GM21737 (cell line): ENCODE results near the gene DNAH10.
"Not testable (repeated sequence)": the region's sequence is repeated elsewhere in the genome, so short reads cannot be mapped to it uniquely, and the experiment has no call there.

ENCODE experiments used
- ATAC-seq: cut with Tn5 transposase; IDR thresholded peaks from one replicate; pipeline ENCODE4 v1.9.1; 2021; ENCODE audit warnings: mild to moderate bottlenecking, moderate library complexity; ENCODE audit not compliant: unreplicated experiment

DNAH10 gene

DNA sequence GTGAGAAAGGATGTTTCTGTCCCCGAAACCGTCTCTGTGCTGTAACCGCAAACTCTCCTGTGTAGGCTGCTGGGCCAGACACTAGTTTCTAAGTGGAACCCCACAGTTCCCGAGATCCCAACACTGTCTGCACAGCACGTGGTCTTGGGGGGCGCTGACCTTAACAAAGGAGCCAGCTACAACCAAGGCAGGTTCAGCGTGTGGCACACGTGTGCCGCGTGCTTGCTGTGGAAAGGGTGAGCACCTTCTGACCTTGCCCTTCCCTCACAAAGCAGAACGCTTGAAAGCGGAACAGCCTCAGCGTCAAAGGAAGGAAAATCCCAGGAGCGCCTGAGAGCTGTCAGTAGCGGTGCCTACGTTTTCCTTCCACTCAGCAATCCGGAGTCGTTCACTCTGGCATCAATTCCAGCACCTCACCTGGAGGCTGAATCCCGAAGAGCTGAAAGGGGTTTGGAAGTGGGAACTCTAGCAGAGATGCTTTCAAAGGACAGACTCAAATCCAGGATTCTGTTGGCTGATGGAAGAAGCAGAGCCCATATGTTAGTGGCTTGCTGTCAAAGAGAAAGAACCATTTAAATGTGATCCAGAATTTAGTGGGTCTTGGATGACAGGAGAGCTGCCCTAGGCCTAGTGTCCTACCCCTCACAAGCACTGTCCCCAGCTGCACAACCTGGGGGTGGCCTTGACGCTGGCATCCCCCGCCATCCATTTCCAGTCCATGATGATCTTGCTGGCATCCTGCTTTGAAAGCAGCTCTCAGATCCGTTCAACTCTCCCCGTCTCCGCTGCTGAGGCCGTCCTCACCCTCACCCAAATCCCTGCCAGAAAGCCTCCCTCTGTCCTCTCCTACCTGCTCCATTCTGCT lies 183.4 kb downstream of the DNAH10 start:
- ATAC-seq: no peak

DNA sequence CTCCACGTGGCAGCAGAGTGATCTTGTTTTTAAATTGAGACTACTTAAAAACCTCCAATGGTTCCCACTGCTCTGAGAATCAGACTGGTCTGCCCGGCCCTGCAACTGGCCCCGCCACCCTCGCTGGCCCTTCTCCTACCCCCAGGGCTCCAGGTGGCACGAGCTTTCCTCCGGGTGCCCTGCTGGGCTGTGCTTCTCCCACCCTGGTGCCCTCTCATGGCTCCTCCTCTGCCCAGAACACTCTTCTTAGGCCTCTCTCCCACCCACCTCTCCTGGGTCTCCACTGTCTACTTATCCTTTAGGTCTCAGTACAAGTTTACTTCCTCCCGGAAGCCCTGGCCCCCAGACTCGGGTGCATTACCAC lies 184.0 kb downstream of the DNAH10 start:
- no peak for ATAC-seq

DNA sequence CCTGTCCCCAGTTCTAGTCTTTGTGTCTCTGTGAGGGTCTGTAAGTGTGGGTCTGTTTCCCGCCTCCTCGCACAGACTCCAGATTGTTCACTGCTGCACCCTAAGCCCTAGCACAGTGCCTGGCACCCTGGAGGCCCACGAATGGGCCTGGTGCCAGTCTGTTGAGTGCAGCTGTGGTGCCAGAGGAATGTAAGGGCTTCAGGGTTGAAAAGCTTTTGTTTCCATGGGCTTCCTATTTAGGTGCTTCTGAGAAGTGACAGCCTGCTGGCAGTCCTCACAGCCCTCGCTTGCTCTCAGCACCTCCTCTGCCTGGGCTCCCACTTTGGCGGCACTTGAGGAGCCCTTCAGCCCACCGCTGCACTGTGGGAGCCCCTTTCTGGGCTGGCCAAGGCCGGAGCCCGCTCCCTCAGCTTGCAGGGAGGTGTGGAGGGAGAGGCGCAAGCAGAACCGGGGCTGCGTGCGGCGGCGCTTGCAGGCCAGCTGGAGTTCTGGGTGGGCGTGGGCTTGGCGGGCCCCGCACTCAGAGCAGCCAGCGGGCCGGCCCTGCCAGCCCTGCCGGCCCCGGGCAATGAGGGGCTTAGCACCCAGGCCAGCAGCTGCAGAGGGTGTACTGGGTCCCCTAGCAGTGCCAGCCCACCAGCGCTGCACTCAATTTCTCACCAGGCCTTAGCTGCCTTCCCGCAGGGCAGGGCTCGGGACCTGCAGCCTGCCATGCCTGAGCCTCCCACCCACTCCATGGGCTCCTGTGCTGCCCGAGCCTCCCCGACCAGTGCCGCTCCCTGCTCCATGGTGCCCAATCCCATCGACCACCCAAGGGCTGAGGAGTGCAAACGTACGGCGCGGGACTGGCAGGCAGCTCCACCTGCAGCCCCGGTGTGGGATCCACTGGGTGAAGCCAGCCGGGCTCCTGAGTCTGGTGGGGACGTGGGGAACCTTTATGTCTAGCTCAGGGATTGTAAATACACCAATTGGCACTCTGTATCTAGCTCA lies 184.7 kb downstream of the DNAH10 start:
- ATAC-seq: not testable (repeated sequence)

DNA sequence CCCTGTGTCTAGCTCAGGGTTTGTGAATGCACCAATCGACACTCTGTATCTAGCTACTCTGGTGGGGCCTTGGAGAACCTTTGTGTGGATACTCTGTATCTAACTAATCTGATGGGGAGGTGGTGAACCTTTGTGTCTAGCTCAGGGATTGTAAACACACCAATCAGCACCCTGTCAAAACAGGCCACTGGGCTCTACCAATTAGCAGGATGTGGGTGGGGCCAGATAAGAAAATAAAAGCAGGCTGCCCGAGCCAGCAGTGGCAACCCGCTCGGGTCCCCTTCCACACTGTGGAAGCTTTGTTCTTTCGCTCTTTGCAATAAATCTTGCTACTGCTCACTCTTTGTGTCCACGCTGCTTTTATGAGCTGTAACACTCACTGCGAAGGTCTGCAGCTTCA lies 185.4 kb downstream of the DNAH10 start:
- not testable (repeated sequence) for ATAC-seq

DNA sequence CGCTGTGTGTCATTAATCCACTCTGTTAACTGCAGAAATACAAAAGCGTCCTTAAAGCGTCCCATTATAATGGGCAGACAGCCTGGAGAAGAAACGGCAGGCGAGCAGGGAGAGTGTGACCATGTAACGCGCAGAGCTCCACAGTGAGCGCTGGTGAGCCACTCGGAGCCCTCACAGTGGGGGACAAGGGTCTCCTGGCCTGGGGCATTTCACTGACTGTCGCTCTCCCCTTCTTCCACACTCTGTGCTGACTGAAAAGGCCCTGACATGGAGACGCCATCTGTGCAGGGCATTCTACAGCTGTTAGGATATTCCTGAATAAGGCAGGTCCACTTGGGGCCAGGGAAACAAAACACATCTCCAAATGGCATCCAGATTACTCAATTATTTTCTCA lies 186.3 kb downstream of the DNAH10 start:
- ATAC-seq: no peak

DNA sequence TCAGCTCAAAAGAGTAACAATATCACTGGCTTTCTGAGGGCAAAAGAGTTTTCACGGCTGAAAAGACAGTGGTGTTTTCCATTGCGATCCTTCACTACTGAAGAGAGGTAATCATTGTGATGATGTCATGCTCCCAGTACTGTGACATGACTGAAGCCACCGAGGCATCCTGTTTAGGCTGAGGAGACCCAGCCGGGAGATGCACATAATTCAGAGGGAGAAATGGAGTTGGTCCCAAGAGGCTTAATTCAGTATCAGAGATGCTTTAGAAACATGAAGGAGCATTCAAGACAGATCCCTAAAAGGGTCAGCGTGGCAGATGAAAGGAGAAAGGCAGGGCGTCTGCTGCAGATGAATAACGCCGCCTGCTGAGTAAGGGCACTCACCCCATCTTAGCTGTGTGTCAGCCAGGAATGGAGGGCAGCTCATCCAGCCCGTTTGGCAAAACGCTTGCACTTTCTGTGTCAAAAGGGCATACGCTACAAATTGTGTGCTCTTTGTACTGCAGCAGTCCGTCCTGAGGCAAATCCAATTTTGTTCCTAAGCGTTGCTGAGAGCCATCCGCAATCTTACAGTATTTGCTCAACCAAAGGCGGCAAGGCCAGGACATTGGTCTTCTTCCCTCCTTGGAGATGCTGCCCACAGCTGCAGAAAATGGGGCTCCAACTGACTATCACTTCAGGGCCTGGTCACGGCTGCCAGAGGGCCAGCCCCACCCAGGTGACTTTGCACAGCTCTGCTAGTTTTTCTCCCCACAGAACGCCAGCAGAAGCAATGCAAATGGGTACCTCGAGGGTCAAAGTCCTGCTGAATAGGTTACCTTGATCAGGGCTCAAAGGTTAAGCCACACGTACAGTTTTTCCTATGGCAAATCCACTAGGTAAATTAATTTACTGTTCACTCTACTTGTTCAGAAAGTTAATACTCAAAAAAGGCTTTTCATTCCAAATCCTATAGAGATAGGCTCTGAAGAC lies 187.0 kb downstream of the DNAH10 start:
- ATAC-seq: no peak

DNA sequence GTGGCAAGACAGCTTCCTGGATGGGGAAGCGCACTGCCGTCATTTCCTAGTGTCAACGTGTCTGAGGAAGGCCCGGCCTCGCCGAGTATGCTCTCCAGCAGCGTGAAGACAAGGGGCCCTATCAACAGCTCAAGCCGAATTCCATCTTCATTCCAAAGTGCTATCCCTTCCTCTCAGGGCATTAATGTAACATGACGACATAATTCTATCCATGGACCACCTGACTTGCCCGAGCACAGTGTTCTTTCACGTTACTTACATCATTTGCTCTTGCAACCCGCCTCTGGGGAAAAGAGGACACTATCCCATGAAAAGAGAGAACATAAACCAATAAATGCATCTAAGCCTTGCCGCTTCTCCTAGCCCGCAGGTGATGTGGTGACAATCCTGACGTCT lies 187.7 kb downstream of the DNAH10 start:
- no peak for ATAC-seq

DNA sequence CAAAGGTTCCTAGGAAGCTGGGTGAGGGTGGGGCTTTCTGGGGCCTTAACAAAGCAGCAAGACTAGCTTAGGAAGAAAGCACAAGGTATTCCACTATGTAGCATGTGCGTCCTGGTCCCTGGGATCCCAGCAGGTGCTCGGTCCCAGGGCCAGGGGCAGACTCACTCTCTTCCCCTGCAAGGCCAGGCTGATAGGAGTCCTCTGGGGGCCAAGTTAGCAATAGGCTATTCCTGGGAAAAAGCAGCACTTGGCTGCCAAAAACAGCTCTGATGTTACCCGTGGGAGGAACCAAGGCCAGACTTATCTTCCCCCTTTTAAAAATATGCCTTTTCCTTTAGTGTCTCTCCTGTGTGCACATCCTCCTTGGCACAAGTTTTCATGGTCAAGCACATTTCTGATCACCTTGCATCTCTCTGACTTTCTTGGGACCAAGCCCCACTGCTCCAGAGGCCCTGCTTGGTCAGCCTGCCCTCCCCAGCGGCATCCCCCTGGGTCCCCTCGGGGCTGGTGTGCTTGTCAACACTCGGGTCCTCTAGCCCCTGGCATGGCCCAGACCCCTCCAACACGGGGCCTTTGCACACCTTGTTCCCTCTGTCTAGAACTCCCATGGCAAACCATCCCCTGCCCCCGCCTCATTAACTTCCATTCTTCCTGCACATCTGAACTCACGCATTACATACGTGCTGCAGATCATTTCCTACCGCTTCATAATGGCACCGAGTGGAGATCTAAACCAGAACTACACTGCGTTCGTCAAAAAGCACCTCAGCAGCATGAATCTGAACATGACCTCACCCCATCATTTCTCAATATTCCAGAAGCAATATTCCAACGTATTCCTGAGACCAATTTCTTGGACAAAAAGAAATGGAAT lies 188.6 kb downstream of the DNAH10 start:
- no peak for ATAC-seq

DNA sequence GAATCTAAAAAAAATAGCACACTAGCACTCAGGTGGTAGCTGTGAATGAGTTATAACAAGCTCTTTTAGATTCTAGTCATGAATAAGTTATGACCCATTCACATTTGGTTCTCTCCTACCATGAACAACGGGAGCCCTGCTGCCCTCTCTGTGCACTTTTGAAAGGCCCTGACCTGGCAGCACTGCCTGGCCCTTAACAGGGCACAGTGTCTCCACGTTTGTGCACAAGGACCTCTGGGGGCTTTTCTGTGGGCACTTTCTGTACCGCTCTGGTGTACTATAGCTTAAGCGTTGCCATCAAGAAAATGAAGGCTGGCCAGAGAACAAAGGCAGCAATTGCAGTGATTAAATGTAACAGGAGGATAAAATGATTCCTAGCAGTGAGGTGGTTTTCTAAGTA lies 189.4 kb downstream of the DNAH10 start:
- ATAC-seq: no peak

DNA sequence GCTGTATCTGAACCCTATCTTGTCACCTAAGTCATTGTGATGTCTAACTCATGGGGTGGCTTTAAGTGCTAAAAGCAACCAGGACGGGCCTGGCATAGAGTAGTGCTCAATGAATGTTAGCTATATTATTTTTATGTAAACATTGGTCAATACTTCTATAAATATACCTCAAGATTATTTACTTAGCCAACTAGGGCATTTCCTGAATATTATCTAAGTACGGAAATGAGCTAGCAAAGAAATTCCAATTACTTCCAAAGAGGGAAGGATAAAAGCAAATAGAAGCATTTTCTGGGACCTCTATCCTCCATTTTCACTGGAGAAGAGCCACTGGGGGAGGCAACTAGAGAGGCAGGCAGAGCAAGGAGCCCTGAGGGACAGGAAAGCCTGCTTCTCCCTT lies 189.9 kb downstream of the DNAH10 start:
- ATAC-seq: no peak

DNA sequence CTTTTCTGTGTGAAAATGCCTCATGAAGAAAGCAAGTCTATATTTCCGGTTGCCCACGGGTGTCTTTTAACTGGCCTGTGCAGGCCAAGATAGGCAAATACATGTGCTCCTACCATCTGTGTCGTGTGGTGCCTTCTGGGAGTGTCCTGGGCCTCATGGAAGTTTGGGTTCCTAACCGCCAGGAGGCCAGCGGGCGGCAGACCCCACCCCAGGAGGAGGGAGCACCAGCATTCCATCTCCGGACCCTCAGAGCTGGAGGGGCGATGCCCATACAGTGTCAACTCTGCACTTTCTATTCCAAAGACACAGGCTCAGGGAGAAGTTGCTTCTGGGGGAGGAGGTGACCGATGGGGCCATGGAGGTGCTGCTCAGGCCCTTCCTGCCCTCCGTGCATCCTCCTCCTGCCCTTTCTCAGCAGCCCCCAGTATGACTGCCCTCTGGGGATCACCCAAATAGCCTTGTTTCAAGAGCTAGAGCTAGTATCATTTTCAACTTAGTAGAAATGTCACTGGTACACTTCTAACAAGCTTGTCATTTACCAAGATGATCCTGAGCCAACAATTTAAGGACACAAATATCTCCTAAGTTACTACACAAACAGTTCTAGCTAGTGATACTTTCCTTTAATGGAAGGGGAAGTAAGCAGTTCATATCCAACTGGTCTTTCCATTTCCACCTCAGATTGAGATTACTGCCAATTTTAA lies 192.7 kb downstream of the DNAH10 start:
- ATAC-seq: no peak

DNA sequence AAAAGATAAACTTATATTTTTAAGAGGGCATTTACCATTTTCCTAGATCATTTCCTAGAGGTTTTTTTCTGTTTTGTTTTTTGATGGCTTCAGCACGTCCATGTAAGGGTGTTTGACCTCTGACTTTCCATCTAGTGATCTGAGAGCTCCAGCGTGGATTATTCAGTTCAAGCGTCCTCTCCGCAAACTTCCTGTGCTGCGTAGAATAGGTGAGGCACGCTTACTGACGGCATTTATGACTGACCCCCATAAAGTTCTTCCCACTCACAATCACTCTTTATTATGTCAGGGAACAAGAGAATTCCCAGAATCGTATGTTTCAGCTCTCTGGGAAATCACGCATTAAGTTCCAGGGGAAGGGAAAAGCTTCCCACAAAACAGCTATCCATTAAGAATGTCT lies 194.1 kb downstream of the DNAH10 start:
- ATAC-seq: no peak

DNA sequence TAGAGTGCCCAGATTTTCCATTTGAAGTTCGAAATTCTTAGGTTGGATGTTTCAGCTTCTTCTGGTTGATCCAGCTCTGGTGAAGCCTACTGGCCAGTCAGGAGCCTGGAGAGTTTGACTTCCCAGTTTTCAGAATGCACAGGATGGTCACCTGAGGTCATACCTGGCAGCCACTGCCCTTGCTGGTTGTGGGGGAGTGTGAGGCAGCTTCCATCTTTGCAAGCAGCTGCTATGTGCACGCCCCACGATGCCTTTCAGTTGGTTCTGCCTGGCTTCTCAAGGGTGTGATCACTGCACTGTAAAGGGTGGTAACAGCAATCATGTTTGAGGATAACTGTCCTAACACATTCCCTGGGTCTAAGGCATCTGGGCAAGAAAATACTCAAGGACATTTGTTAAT lies 195.1 kb downstream of the DNAH10 start:
- ATAC-seq: no peak

DNA sequence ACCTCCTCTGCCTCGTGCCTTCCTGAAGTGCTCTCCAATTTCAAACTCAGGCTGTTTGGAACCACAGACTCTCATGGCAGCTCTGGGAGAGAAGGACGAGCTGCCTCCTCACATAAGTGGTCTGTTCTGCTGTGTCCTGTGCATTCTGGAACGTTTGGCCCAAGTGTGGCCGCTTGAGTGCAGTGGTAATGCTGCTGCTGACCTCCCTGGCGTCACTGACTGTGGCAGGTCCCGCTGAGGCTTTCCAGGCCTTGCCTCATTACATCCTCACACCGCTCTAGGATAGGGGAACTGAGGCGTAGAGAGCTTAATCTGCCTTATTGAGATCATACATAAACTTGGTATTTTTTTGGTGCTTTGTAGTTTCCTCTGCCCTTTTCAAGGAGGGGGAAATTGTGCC lies 196.4 kb downstream of the DNAH10 start:
- ATAC-seq: no peak

DNA sequence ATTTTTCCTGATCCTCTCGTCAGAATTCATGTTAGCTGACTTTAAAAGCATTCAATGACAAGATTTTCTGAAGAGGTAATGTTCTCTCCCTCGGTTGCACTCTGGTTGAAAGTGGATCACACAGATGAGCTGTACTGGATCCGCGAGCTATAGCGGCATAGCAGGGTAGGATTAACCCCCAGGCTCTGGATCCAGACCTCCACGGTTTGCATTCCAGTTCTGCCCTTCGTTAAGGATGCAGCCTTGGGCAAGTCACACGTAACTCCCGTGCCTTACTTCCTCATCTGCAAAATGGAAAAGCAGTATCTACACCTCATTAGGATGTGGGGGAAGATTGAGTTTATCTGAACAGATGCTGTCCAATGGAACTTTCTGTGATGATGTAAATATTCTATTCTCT lies 196.8 kb downstream of the DNAH10 start:
- ATAC-seq: no peak

DNA sequence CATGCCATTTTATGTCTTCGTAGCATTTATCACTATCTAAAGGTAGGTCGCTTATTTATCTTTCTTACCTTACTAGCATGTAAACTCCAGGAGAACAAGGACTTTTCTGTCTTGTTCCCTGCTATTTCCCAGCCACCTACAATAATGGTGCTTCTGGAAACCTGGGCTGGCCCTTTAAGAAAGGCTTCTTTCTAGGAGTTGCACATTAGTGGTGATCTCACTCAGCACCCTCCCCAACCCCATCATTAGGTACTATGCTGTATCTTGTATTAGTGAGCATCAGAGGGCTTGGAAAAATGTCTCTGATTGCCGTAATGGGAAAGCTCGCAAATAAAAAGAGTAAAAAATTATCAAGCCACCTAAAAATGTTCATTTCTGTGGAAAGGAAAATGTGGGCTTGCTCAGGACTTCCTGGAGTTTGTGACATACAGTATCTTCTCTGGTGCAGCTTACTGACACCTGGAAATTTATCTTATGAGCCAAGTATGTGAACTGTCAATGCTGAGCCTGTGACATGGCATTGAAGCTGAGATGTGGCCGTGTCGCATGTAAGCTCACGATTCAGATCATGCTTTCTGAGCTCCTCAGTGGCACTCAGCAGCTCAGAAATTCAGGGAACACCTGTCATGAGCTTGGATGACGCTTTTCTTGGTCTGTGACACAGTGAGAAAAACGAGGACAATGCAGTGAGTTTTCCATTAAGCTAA lies 198.1 kb downstream of the DNAH10 start:
- no peak for ATAC-seq

DNA sequence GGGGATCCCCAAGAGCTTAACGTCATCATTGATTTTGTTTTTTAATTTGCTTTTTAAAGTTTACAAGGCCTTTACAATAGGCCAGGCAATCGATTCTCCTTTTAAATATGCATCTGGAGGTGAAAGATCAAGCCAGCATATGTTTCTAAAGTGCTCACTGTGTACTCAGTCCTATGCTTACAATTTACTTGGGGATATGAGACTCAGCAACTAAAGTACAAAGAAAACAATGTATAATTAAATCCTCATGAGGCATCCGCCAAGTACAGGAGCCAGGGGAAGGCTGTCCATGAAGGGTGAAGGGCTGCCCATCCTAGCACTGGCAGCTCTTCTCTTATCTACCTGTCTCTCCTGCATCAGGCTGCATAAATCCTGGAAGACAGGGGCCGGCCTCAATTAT lies 198.8 kb downstream of the DNAH10 start:
- ATAC-seq: no peak

DNA sequence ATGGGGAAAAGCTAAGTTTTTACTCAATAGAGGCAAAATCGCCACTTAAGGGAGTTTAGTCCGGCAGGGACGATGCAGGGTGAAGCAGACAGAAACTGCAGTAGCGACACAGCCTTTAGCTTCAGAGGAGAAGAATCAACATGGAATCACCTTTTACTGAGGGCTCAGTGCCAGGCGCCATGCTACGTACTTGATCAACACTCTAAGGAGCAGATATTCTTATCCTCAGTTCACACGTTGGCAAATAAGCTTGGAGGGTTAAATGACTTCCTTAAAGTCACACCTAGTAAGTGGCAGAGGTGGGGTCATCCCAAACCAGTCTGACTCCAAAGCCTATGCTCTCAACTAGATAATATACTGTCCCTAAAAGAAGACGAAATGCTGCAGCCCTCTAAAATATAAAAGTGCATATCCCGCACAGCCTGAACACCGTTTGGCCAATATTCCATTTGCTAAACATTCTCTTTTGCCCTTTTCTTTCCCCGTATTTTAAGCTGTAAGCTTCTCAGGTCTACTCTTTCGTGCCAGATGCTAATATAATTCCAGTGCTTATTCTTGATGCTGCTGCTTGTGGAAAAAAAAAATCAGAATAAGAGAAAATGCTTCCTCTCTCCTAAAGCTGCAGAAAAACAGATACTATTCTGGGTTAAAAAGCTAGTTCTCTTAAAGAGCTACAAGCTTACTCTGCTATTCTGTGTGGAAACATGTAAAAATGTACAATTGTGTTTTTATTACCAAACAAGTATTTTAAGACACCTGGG lies 199.7 kb downstream of the DNAH10 start:
- ATAC-seq: no peak
